Fibroblast of upper back skin (primary cell): ENCODE measurements around the gene MGST3.
A peak's percentile ranks its signal among the peaks of the same experiment; 100 is the strongest.
"Not testable (repeated sequence)": the region's sequence is repeated elsewhere in the genome, so short reads cannot be mapped to it uniquely, and the experiment has no call there.

Source experiments
- DNase-seq: peaks from one replicate; pipeline ENCODE4 v3.0.0-alpha.2; 2013

Gene MGST3

GRCh38 chr1:165629848-165630628 is 996 bp upstream of the MGST3 start:
- no peak for DNase-seq

- peak; percentile 81 for DNase-seq
These were observed 513 bp downstream of the MGST3 start for GRCh38 chr1:165631342-165632151.

DNA sequence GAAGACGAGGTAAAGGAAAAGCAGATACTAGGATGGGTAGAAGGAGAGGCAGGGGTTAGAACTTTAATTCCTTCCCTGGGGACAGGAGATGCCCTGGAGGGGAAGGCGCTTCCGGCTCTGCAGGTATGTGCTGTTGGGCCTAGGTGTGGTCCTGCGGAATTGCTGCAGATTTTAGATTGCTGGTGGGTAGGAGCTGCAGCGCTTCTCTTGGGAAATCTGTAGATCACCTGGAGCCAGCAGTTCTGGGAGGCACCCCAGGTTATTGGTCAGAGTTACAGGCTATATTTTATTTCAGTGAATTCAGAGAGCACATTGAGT is 1.1 kb downstream of the MGST3 start:
- DNase-seq, result no peak

GRCh38 chr1:165632491-165632890 is 1.5 kb downstream of the MGST3 start:
- DNase-seq, result no peak

DNA sequence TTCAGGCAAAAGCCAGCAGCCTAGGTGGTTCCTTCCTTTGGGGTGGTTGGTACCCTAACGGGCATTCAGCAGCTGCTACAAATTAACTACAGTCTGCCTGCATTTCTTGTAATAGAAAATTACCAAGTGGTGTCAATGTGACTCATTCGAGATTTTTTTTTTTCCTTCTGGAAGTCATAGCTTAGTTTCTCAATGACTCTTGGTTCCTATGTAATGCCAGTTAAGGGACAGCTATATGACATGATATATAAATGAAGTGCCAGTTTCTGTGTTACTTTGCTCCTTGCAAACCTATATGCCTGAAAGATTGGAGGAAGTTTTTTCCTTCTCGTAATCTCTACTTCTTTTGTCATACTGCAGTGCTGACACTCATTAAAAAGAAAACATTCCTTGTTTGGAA is 2.6 kb downstream of the MGST3 start:
- DNase-seq, result no peak

- DNase-seq, result no peak
These were observed 3.3 kb downstream of the MGST3 start for GRCh38 chr1:165634154-165634921.

DNA sequence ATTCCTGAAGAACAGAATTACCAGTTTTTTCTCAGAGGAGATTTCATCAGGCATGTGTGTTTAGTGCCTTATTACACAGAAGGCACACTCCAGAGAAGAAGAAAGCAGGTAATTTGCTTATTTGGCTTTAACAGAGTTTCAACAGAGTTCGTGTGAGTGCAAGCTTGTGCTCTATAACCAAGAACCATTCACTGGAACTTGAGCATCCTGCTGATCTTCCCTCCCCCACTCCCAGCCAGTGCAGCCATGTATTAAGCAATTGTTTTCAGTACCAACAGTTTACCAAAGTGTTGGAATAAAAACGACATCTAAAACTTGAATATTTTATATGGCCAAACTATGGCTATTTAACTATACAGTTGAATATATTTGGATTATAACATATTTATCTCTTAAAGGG is 4.3 kb downstream of the MGST3 start:
- no peak for DNase-seq

GRCh38 chr1:165635823-165636222 is 4.8 kb downstream of the MGST3 start:
- DNase-seq, result no peak

DNA sequence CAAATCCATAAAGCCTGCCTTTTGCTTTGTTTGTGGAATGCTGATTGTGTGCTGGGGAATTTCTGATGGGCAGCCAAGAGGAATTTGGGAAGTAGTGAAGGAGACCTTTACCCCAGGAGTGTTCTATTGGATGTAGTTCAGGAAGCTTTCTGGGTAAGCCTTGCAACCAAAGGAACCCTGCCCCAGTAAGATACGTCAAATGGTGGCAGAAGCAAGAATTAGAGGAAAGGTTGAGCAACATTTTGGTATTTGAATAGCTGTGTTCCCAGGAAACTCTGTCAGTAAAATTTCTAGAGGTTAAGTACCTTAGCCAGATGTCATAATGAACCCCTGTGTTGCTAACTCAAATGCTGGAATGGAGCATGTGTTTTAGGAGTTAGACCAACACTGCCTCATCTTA is 6.4 kb downstream of the MGST3 start:
- DNase-seq, result peak; percentile 74

DNA sequence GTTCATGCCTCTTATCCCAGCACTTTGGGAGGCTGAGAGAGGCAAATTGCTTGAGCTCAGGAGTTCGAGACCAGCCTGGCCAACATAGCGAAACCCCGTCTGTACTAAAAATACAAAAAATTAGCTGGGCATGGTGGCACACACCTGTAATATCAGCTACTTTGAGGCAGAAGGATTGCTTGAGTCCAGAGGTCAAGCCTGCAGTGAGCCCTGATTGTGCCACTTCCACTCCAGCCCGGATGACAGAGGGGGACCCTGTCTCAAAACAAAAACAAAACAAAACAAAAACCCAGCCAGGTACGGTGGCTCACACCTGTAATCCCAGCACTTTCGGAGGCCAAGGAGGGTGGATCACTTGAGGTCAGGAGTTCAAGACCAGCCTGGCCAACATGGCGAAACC is 7.2 kb downstream of the MGST3 start:
- DNase-seq, result not testable (repeated sequence)

- peak; percentile 44 for DNase-seq
These were observed 9.0 kb downstream of the MGST3 start for GRCh38 chr1:165639821-165640623.

GRCh38 chr1:165641231-165641987 is 10.4 kb downstream of the MGST3 start:
- no peak for DNase-seq

DNA sequence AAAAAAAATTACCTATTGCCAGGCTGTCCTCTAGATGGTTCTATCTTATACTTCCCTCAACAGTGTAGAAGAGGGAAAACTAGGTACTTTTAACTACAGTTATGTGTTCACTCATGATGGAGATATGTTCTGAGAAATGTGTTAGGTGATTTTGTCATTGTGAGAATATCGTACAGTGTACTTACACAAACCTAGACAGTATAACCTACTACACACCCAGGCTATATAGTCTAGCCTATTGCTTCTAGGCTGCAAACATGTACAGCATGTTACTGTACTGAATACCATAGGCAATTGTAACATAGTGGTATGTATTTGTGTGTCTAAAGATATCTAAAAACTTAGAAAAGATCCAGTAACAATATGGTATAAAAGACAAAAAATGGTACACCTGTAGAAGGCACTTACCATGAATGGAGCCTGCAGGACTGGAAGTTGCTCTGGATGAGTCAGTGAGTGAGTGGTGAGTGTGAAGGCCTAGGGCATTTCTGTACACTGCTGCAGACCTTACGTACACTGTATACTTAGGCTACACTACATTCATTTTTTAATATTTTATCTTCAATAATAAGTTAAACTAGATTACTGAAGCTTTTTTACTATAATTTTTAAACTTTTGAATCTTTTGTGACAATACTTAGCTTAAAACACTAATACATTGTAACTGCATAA is 13.2 kb downstream of the MGST3 start:
- DNase-seq, result no peak

DNA sequence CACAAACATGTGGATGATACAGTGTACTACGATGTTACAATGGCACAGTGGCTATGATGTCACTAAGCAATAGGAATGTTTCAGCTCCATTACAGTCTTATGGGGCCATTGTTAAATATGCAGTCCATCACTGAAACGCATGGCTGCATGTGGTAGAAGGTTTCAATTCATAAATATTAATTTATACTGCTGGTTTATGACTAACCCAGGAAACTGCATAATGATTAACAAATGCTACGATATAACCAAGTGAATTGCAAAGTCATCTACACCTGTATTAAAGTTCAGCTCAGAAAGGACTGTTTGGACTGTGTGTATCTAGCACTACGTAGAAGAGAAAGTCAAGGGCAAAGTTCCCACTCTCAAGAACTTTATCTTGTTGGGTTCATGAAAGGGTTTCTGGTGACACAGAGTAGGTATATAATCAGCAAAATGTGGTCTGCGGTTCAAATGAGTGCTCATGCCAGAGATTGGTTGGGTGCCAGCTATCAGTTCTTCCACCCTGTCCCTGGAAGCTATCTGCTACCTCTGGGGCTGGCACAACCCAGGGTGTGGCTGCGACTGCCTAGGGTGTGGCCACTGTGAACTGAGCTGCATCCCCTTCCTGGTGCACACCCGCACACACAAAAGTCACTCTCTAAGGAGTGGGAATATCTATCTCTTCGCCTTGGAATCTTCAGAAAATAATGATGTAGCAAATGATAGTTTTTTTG is 14.8 kb downstream of the MGST3 start:
- DNase-seq, result no peak

DNA sequence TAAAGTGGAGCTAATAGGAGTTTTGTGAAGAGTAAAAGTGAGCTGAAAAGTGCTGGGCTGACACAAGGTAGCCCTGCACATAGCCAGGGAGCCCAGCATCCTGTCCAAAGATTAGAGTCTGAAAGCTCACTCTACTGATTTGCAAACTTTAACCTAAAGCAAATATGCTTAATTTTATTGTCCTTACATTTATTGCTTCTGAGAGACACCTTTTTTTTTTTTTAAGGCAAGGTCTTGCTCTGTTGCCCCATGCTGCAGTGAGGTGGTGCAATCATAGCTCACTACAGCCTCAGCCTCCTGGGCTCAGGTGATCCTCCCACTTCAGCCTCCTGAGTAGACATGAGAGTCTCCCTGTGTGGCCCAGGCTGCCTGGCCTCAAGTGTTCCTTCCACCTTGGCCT is 16.5 kb downstream of the MGST3 start:
- no peak for DNase-seq

DNA sequence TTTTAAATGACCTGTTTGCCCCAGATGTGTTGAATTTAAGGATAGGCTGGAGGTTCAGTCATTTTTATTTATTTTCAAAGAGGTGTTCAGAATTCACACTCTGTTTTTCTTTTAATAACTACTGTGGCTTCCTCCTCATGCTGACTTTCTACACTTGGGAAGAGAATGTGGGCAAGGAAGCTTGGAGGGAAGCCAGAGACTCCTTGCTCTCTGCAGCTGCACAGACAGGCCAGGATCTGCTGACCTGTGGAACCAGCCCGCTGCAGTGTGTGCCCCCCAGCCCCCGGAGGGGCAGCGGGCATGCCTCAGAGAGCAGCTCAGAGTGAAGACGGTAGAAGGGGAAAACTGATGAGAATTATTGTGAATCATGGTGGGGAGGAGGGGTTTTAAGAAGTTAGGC is 16.9 kb downstream of the MGST3 start:
- DNase-seq, result no peak

DNA sequence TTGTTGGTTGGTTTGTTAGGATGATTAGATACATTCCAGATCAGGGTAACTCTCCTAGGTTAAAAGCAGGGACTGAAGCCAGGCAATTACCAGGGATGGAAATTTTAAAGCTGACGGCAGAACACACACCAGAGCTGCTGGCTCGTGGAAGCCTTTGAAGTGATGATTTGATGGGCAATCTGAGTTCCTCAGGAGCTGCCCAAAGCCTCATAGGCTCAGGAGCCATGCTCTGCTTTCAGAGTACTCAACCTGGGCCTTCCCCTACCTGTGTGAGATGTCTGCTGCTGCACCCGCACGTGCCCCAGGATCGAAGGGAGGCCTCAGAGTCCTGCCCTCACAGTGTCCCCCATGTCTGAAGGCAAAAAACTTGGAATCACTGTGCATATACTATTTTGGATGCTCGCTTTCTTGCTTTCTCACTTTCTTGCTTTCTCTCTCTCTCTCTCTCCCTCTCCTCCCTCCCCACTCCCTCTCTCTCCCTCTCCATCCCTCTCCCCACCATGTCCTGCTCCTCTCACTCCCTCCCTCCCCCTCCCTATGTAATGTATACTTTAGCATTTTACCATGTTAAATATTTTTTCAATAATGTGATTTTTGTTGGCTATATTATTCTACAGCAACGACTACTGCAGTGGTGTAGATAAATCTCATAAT is 18.0 kb downstream of the MGST3 start:
- DNase-seq, result no peak

- no peak for DNase-seq
These were observed 20.1 kb downstream of the MGST3 start for GRCh38 chr1:165650981-165651625.

DNA sequence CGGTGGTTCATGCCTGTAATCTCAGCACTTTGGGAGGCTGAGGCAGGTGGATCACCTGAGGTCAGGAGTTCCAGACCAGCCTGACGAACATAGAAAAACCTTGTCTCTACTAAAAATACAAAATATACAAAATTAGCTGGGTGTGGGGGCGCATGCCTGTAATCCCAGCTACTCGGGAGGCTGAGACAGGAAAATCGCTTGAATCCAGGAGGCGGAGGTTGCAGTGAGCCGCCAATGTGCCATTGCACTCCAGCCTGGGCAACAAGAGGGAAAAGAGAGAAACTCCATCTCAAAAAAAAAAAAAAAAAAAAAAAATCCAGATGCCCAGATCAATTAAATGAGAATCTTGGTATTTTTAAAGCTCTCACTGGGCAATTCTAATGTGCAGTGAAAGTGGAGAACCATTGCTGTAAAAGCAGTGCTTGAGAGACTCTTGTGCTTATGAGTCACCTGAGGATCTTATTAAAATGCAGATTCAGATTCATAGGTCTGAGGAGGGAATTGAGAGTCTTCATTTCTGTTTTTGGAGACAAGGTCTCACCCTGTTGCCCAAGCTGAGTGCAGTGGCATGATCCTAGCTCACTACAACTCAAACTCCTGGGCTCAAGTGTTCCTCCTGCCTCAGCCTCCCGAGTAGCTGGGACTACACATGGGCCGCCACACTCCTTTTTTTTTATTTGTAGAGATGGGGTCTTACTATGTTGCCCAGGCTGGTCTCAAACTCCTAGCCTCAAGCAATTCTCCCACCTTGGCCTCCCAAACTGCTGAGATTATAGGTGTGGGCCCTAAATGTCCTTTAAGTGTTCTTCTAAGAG is 27.9 kb downstream of the MGST3 start:
- DNase-seq, result not testable (repeated sequence)
